IPS-20b (cell line): ENCODE data around the gene PSMC3IP.
"Not testable (repeated sequence)": the region's sequence is repeated elsewhere in the genome, so short reads cannot be mapped to it uniquely, and the experiment has no call there.

ENCODE experiments used
- H3K27ac ChIP-seq: one replicate; pipeline ENCODE4 v1.5.1; 2013; ENCODE audit warnings: low read length
- H3K27me3 ChIP-seq: 2 replicates; pipeline ENCODE4 v1.6.1; 2013; ENCODE audit warnings: mild to moderate bottlenecking, low read length, inconsistent platforms; ENCODE audit not compliant: insufficient read depth
- H3K36me3 ChIP-seq: 2 replicates; pipeline ENCODE4 v1.6.1; 2013; ENCODE audit warnings: low read depth, mild to moderate bottlenecking, inconsistent platforms, low read length, moderate library complexity; ENCODE audit not compliant: insufficient read depth
- H3K4me1 ChIP-seq: 2 replicates; pipeline ENCODE4 v1.6.1; 2013; ENCODE audit warnings: mild to moderate bottlenecking, control low read depth, inconsistent platforms, low read length, moderate library complexity; ENCODE audit not compliant: insufficient read depth
- H3K4me3 ChIP-seq: 2 replicates; pipeline ENCODE4 v1.5.1; 2013; ENCODE audit warnings: mild to moderate bottlenecking, low read length, inconsistent platforms
- H3K9ac ChIP-seq: 2 replicates; pipeline ENCODE4 v1.6.1; 2013; ENCODE audit warnings: low read depth, mild to moderate bottlenecking, inconsistent platforms, low read length, moderate library complexity
- H3K9me3 ChIP-seq: 2 replicates; pipeline ENCODE4 v1.6.1; 2013; ENCODE audit warnings: mild to moderate bottlenecking, low read depth, low read length, inconsistent platforms; ENCODE audit not compliant: insufficient read depth

PSMC3IP gene, protein sequence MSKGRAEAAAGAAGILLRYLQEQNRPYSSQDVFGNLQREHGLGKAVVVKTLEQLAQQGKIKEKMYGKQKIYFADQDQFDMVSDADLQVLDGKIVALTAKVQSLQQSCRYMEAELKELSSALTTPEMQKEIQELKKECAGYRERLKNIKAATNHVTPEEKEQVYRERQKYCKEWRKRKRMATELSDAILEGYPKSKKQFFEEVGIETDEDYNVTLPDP

DNA sequence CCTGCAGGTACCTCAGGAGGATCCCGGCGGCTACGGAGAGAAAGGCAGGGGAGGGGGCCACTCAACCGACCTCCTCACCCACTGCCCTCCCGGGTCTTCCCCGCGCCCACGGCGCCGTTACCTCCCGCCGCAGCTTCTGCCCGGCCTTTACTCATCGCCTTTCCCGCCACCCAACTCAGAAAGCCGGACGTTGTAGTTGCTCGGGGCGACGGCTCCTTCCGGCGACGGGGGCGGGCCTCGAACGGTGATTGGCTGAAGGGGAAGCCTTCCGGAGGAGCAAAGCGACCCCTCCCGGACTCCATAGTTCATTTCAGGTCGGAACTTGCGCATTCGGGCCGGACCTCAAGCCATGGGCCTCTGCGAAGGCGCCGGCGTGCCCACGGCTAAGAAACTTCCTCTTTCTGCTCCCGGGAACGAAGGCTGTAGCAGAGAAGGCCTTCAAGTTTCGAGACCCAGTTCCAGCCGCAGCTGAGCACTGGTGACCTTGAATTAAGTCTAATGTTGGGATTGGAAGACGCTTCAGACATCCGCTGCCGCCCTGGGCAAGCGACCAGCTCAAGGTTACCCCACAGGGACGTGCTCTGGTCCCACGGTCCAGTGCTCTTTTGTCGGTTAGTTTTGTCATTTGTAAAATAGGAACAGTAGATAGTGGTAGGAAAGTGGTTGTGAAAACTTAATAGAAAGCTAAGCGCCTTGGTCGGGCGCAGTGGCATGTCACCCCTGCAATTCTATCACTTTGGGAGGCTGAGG lies at the start of gene PSMC3IP:
TSS of gene PSMC3IP (minus strand) at position 198 of the 750 bp plus-strand sequence. CDS start at position 155, 43 bp downstream.
- no peaks in the 10 kb centered on the region for H3K4me1 ChIP-seq
- no peaks in the 10 kb centered on the region for H3K27me3 ChIP-seq
- H3K27ac ChIP-seq, result peak within 1 kb of the TSS; percentile 45
- peak within 1 kb of the TSS; percentile 95 for H3K9ac ChIP-seq
- no peaks in the 10 kb centered on the region for H3K9me3 ChIP-seq
- peaks cover 60% of the 10 kb centered on the region for H3K36me3 ChIP-seq
- H3K4me3 ChIP-seq, result peak within 1 kb of the TSS; percentile 94

DNA sequence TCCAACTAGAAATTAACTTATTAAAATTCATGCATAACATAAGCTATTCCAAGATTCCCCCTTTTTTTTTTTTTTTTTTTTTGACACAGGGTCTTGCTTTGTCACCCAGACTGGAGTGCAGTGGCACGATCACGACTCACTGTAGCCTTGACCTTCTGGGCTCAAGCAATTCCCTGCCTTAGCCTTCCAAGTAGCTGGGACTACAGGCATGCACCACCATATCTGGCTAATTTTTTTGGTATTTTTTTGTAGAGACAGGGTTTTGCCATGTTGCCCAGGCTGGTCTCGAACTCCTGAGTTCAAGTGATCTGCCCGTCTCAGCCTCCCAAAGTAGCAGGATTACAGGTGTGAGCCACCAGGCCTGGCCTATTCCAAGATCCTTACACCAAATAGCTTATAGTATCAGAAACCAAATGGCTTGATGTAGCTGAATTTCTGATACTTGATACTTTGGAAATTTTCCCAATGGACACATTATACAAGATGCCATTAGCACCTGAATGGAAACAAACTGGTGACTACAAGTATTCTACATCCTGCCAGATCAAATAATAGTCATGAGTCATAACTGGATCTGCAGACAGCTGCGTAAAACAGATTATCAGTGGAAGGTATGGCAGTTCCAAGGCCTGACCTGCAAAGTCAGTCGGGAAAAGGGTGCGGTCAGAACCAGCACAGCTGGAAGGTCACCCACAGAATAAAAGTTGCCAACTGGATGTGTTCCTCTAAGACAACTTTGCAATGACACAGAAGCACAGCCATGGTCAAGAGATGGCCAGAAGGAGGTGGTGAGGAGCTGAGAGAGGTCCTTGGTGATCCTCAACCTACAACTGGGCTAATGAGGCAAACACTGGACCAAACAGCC lies 46.4 kb upstream of the PSMC3IP start:
- Histone ChIP-seq H3K36me3 (no peaks in the 10 kb centered on the region), H3K27ac (no peak overlapping the region), H3K4me1 (peaks cover 1% of the 10 kb centered on the region; the same call in 1 of the 2 replicates), H3K9me3 (no peaks in the 10 kb centered on the region), H3K9ac (no peak overlapping the region), H3K4me3 (no peak overlapping the region), H3K27me3 (no peaks in the 10 kb centered on the region)

DNA sequence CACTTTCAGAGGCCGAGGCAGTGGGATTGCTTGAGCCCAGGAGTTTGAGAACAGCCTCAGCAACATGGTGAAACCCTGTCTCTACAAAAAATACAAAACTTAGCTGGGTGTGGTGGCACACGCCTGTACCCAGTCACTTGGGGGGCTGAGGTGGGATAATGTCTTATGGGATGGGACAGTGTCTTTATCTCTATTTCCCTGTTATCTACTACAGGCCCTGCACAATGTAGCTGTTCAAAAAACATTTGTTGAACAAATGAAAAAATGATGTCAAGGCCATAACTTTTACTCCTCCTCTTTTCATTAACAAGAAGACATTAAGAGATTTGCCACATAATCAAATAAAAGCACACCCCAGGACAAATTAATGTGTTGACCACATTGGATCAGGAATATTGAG lies 45.7 kb upstream of the PSMC3IP start:
- Histone ChIP-seq H3K4me1 (peaks cover 6% of the 10 kb centered on the region; the same call in 1 of the 2 replicates), H3K4me3 (no peak overlapping the region), H3K27ac (no peak overlapping the region), H3K9me3 (no peaks in the 10 kb centered on the region), H3K9ac (no peak overlapping the region), H3K27me3 (no peaks in the 10 kb centered on the region), H3K36me3 (no peaks in the 10 kb centered on the region)

DNA sequence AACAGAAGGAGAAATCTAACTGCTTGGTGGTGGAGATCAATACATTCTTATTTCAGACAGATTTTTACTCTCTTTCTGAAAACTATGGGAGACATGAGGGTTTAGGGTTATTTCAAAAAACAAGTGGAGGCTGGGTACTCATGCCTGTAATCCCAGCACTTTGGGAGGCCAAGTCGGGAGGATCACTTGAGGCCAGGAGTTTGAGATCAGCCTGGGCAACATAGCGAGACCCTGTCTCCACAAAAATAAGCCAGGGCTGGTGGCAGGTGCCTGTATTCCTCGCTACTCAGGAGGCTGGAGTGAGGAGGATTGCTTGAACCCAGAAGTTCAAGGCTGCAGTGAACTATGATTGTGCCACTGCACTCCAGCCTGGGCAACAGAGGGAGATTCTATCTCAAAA lies 44.5 kb upstream of the PSMC3IP start:
- not testable (repeated sequence) for H3K27me3 ChIP-seq, H3K27ac ChIP-seq, H3K9ac ChIP-seq, H3K36me3 ChIP-seq, H3K9me3 ChIP-seq, H3K4me3 ChIP-seq
- H3K4me1 ChIP-seq, result peaks cover 12% of the 10 kb centered on the region; the same call in 1 of the 2 replicates

DNA sequence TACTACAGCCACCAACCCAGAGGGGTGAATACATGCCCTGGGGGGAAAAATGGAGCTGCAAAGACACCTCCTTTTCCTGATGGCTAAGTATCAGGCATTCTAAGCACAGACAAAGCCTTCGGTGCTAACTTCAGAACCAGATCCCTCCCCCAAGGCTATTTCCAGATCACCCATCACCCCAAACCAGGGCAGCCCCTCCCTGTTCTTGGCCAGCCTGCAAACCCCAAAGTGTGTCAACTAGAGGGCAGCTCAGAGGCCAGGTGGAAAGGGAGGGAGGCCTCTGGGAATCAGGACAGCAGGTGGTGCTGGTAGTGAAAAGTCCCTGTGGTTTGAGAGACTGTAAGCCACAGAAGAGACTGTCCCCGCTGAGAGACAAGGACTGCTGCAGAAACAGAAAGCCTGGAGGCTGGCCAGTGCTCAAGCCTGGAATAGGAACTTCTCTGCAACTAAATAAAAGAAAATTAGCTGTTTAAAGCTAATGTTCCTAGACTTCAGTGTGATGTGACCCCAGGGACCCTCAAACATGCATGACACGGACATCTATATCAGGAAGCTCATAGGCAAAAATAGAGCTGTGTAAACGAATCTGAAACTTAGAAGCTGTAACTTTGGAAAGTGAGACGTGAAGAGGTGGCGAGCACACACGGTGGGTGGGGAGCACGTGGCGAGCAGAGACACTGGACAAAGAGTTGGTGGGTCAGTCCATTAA lies 41.1 kb upstream of the PSMC3IP start:
- no peaks in the 10 kb centered on the region for H3K9me3 ChIP-seq
- H3K27ac ChIP-seq, result no peak overlapping the region
- H3K36me3 ChIP-seq, result peaks cover 24% of the 10 kb centered on the region
- H3K4me3 ChIP-seq, result no peak overlapping the region
- H3K4me1 ChIP-seq, result peaks cover 12% of the 10 kb centered on the region; the same call in 1 of the 2 replicates
- H3K27me3 ChIP-seq, result no peaks in the 10 kb centered on the region
- no peak overlapping the region for H3K9ac ChIP-seq

DNA sequence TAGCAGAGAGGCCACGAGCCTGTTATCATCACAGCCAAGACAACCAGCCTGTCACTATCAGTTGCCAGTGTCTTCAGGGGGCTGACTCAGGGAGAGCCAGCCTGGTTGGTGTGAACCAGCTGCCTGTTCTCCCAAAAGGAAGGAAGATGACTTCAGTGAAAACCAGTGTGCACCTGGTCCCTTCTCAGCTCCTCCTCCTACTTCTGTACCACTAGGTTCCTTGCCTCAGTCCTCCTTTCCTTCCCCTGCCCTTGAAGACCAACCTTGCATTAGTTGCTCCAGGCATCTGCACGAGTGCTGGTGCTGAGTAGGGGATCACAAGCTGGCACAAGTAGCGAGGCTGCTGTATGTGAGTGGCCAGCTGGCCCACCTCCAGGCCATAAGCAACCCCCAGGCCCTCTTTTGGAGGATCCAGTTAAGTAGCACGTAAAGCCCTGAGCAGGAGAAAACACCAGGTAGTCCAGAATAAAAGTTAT lies 40.5 kb upstream of the PSMC3IP start:
- H3K27ac ChIP-seq, result no peak overlapping the region
- H3K4me1 ChIP-seq, result peaks cover 12% of the 10 kb centered on the region; the same call in 1 of the 2 replicates
- peaks cover 30% of the 10 kb centered on the region for H3K36me3 ChIP-seq
- no peaks in the 10 kb centered on the region for H3K27me3 ChIP-seq
- no peaks in the 10 kb centered on the region for H3K9me3 ChIP-seq
- no peak overlapping the region for H3K9ac ChIP-seq
- H3K4me3 ChIP-seq, result no peak overlapping the region

DNA sequence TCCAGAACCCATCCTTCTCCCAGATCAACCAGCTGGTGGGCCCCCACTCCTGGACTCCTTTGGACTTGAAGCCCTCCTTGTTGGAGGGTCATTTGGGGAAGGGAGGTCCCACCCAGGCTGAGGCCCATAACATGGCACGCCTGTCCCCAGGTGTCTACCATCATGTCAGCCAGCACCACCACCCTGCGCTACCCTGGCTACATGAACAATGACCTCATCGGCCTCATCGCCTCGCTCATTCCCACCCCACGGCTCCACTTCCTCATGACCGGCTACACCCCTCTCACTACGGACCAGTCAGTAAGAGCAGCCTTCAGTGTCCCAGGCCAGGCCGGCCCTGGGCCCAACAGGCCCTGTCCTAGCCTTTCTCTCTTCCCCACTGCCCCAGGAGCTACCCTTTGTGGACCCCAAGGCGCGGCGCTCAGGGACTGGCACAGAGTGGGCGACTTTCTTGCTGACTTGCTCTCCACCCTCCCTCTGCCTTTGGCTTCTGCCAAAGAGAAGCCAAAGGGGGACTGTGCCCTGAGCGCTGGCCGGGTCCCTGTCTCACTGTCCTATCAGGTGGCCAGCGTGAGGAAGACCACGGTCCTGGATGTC lies 36.3 kb upstream of the PSMC3IP start:
- no peak overlapping the region for H3K4me3 ChIP-seq
- no peak overlapping the region for H3K27ac ChIP-seq
- peaks cover 9% of the 10 kb centered on the region; the same call in 1 of the 2 replicates for H3K4me1 ChIP-seq
- H3K27me3 ChIP-seq, result no peaks in the 10 kb centered on the region
- H3K9ac ChIP-seq, result no peak overlapping the region
- H3K9me3 ChIP-seq, result no peaks in the 10 kb centered on the region
- peaks cover 47% of the 10 kb centered on the region for H3K36me3 ChIP-seq

DNA sequence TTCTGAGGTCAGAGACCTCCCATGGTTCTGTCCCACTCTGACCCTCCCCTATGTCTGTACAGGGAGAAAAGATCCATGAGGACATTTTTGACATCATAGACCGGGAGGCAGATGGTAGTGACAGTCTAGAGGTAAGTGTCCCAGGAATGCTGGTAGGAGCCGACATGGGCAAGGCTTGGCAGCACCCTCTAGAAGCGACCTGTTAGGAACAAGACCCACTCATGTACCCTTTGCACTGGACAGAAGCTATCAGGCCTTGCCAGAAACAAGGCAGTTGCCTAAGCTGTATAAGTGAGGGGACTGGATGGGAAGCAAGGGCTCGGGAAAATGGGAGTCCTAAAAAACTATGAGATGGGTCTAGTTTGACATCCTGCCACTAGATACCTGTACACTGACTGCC lies 34.5 kb upstream of the PSMC3IP start:
- H3K4me1 ChIP-seq, result peaks cover 6% of the 10 kb centered on the region; the same call in 1 of the 2 replicates
- no peak overlapping the region for H3K27ac ChIP-seq
- no peak overlapping the region for H3K4me3 ChIP-seq
- H3K27me3 ChIP-seq, result no peaks in the 10 kb centered on the region
- no peaks in the 10 kb centered on the region for H3K9me3 ChIP-seq
- H3K36me3 ChIP-seq, result peaks cover 47% of the 10 kb centered on the region
- no peak overlapping the region for H3K9ac ChIP-seq

DNA sequence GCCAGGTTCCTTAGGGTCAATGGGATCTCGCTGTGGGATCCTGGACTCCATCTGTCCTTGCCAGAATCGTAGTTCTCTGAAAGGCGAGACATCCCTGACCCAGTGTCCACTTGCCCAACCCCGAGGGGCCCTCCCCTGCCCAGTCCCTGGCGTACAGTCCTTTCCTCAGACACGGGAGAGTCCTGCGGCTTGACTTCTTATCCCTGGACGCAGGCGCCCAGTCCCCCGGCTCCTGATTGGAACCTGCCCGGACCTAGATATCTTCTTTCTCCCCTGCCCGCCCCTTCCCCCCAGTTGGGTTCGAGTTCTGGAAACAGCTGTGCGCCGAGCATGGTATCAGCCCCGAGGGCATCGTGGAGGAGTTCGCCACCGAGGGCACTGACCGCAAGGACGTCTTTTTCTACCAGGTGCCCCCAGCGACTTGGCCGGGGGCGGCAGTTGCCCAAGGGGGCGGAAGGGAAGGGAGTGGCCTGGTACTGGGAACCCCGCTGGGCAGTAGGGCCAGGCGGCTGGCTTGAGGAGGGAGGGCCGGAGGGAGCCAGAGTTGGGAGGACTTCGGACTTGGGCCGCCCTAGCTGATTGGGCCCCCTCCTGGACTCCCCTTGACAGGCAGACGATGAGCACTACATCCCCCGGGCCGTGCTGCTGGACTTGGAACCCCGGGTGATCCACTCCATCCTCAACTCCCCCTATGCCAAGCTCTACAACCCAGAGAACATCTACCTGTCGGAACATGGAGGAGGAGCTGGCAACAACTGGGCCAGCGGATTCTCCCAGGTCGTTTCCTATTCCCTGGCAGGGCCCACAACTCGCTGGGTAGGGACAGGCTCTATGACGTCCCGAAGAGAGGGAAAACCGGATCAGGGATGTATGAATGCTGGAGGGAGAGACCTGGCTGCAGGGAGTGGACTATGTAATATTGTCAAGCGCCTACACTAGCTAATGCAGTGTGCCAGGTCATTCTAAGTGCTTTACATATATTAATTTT lies 32.6 kb upstream of the PSMC3IP start:
- H3K27me3 ChIP-seq, result not testable (repeated sequence)

DNA sequence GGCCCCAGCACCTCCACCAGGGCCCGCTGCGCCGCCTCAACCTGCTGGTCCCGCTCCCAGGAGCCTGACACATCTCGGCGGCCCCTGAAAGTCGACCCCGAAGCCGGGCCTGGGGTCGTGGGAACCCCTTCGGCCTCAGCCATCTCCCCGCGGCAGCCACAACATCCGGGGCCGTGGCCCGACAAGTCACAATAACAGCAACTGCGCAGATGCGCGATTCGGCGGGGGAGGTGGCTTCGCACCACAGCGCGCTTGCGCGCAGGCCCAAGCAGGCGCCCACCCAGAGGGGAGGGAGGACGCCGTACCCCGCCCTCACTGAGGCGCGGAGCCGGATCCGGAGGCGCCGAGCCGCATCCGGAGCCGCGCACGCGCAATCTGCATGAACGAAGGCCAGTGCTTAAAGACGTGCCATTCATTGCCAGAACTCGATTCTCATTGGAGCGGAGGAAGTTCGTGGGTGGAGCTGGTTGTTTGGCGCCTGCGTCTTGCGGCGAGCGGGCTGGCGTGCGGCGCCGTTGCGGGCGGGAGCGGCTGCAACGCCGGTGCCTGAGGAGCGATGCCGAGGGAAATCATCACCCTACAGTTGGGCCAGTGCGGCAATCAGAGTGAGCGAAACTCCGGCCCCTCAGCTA lies 31.8 kb upstream of the PSMC3IP start, which contains the start of the genes RETREG3 and TUBG1:
TSS of gene RETREG3 (minus strand) at position 193 of the 632 bp plus-strand sequence. CDS start at position 143, 50 bp downstream.
TSS of gene TUBG1 (plus strand) at position 502 of the 632 bp plus-strand sequence. CDS start at position 557, 55 bp downstream.
- Histone ChIP-seq H3K27me3 (no peaks in the 10 kb centered on the region), H3K9me3 (no peaks in the 10 kb centered on the region)

More for the DNA sequence above, 32.6 kb upstream of the PSMC3IP start:
- Histone ChIP-seq H3K27ac (peak overlapping the region; percentile 68), H3K36me3 (peaks cover 37% of the 10 kb centered on the region), H3K4me3 (peak overlapping the region; percentile 97), H3K9ac (peak overlapping the region; percentile 98)
- H3K9me3 ChIP-seq, H3K4me1 ChIP-seq: not testable (repeated sequence)

More for the DNA sequence above, 31.8 kb upstream of the PSMC3IP start, which contains the start of the genes RETREG3 and TUBG1:
- peak within 1 kb of the TSS; percentile 68 for H3K27ac ChIP-seq
- peaks cover 29% of the 10 kb centered on the region for H3K36me3 ChIP-seq
- H3K4me3 ChIP-seq, result peak within 1 kb of the TSS; percentile 97
- H3K4me1 ChIP-seq, result peaks cover 6% of the 10 kb centered on the region; the same call in 1 of the 2 replicates
- peak within 1 kb of the TSS; percentile 98 for H3K9ac ChIP-seq
